WTC11 (cell line): Measurements from ENCODE around the gene NDST4.

Experiments used
- ARID4B ChIP-seq: sonication (generic); formaldehyde crosslinking; IDR thresholded peaks from 2 replicates; pipeline ENCODE4 v1.8.0; 2023; ENCODE audit warnings: missing genetic modification reagents, mild to moderate bottlenecking, borderline replicate concordance
- ATF1 ChIP-seq: sonication (generic); formaldehyde crosslinking; IDR thresholded peaks from 2 replicates; pipeline ENCODE4 v1.8.1; 2023; ENCODE audit warnings: mild to moderate bottlenecking, moderate library complexity, missing genetic modification reagents
- CREM ChIP-seq: sonication (generic); formaldehyde crosslinking; IDR thresholded peaks from 2 replicates; pipeline ENCODE4 v1.8.1; 2022; ENCODE audit warnings: mild to moderate bottlenecking, missing genetic modification reagents, moderate library complexity
- CTCF ChIP-seq: fragments of 200-600 bp; IDR thresholded peaks from 2 replicates; pipeline ENCODE4 v1.8.0; 2022; ENCODE audit warnings: antibody characterized with exemption
- E2F4 ChIP-seq: sonication (generic); formaldehyde crosslinking; IDR thresholded peaks from 2 replicates; pipeline ENCODE4 v1.8.1; 2022; ENCODE audit warnings: low read depth, mild to moderate bottlenecking, moderate library complexity, missing genetic modification reagents, borderline replicate concordance
- ETV6 ChIP-seq: sonication (generic); formaldehyde crosslinking; IDR thresholded peaks from 2 replicates; pipeline ENCODE4 v1.8.1; 2022; ENCODE audit warnings: mild to moderate bottlenecking, missing genetic modification reagents
- MXD4 ChIP-seq: fragments of 250-450 bp; sonication (Bioruptor Pico); IDR thresholded peaks from 2 replicates; pipeline ENCODE4 v1.8.0; 2021; ENCODE audit warnings: mild to moderate bottlenecking, moderate library complexity, borderline replicate concordance
- NFYB ChIP-seq: sonication (generic); formaldehyde crosslinking; conservative IDR thresholded peaks from 2 replicates; pipeline ENCODE4 v1.8.0; 2022; ENCODE audit warnings: low read depth, missing genetic modification reagents
- STAT6 ChIP-seq: sonication (generic); formaldehyde crosslinking; conservative IDR thresholded peaks from 2 replicates; pipeline ENCODE4 v1.8.1; 2023; ENCODE audit warnings: mild to moderate bottlenecking, low read depth, missing genetic modification reagents, moderate library complexity
- USF2 ChIP-seq: sonication (generic); formaldehyde crosslinking; IDR thresholded peaks from 2 replicates; pipeline ENCODE4 v1.8.1; 2023; ENCODE audit warnings: mild to moderate bottlenecking, missing genetic modification reagents, moderate library complexity
- ZBTB21 ChIP-seq: sonication (generic); formaldehyde crosslinking; IDR thresholded peaks from 2 replicates; pipeline ENCODE4 v1.8.1; 2023; ENCODE audit warnings: mild to moderate bottlenecking, missing genetic modification reagents, borderline replicate concordance
- ZNF121 ChIP-seq: sonication (generic); formaldehyde crosslinking; IDR thresholded peaks from 2 replicates; pipeline ENCODE4 v1.8.0; 2023; ENCODE audit warnings: missing genetic modification reagents
- ZSCAN18 ChIP-seq: fragments of 250-450 bp; sonication (Bioruptor Pico); IDR thresholded peaks from 2 replicates; pipeline ENCODE4 v2.1.2; 2022; ENCODE audit warnings: mild to moderate bottlenecking, moderate library complexity

- TF ChIP-seq CTCF (no peak), MXD4 (no peak), CREM (CRISPR knock-in tag) (no peak), NFYB (CRISPR knock-in tag) (no peak), STAT6 (no peak), E2F4 (CRISPR knock-in tag) (no peak), ZNF121 (CRISPR knock-in tag) (no peak), ATF1 (CRISPR knock-in tag) (no peak), ZBTB21 (no peak), ETV6 (CRISPR knock-in tag) (no peak), ARID4B (CRISPR knock-in tag) (no peak), USF2 (CRISPR knock-in tag) (no peak), ZSCAN18 (no peak)
Observed at GRCh38 chr4:115126491-115126890, 13.1 kb upstream of the NDST4 start.
